Epithelial cell of esophagus (primary cell): ENCODE data around the gene CHPF2.
A peak's percentile ranks its signal among the peaks of the same experiment; 100 is the strongest.

Source experiments
- DNase-seq: peaks from one replicate; pipeline ENCODE4 v3.0.0; 2010; ENCODE audit warnings: low read depth
- H3K4me3 ChIP-seq: 2 replicates; pipeline ENCODE4 v1.5.1; 2011; ENCODE audit warnings: mild to moderate bottlenecking, low read length, control low read depth
- TF ChIP-seq, protein P1 (sequence below): IDR thresholded peaks from 2 replicates; pipeline ENCODE4 v1.5.1; 2011; ENCODE audit warnings: low read depth, mild to moderate bottlenecking, low read length, control low read depth, inconsistent platforms; ENCODE audit not compliant: insufficient read depth; ENCODE audit errors: missing control alignments

Gene CHPF2

DNA sequence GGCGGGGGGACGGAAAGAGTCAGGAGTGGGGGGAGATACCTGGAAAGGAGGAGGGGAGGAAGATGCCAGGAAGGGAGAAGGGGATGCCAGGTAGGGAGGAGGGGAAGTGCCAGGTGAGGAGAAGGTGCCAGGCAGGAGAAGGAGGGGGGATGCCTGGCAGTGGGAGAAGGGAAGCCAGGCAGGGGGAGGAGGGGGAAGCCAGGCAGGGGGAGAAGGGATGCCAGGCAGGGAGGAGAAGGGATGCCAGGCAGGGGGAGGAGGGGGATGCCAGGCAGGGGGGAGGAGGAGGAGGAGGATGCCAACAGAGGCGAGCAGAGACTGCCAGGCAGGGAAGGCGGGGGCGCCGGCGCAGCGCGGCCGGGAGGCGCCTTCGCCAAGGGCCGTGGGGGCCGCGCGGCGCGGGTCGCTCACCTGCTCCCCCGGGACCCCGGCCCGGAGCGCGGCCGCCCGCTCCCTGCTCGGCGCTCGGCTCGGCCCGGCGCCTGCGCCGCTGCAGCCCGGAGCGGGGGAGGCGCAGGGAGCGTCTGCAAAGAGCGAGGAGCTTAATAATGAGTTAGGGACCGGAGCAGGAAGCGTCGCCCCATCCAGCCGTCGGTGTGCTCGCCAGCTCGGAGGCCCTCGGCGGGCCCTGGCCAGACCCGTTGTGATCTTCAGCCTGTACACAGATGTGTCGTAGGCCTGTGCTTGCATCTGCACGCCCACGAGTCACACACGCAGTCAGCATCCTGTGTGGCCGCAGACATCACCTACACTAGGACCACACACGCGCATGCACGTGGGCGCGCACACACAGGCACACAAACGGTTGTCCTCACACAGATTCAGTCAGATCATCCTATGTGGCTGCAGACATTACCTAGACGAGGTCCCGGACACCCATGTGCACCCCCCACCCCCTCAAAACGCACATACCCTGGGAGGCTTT lies 44.6 kb downstream of the CHPF2 start:
- H3K4me3 ChIP-seq, result peak overlapping the region; percentile 34
- TF ChIP-seq, protein P1, sequence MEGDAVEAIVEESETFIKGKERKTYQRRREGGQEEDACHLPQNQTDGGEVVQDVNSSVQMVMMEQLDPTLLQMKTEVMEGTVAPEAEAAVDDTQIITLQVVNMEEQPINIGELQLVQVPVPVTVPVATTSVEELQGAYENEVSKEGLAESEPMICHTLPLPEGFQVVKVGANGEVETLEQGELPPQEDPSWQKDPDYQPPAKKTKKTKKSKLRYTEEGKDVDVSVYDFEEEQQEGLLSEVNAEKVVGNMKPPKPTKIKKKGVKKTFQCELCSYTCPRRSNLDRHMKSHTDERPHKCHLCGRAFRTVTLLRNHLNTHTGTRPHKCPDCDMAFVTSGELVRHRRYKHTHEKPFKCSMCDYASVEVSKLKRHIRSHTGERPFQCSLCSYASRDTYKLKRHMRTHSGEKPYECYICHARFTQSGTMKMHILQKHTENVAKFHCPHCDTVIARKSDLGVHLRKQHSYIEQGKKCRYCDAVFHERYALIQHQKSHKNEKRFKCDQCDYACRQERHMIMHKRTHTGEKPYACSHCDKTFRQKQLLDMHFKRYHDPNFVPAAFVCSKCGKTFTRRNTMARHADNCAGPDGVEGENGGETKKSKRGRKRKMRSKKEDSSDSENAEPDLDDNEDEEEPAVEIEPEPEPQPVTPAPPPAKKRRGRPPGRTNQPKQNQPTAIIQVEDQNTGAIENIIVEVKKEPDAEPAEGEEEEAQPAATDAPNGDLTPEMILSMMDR, result no peak
- DNase-seq, result peak; percentile 68

DNA sequence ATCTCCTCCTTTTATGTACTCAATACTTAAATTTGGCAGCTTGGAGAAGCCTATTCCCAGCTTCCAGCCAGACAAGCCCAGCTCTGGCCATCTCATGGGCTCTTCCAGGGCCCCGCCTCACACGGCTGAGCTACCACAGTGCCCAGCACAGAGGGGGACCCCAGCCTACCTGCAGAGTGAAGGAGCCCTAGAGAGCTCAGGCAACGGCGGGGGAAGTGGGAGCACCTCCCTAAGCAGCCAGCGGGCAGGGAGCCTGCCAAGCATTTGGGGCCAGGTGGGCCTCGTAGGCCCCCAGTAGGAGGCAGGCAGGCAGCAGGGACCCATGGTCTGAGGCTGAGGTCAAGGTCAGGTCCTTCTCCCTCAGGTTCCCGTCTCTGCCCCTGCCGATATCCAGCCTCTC lies 45.3 kb downstream of the CHPF2 start:
- DNase-seq, result no peak
- no peak overlapping the region for H3K4me3 ChIP-seq
- TF ChIP-seq, protein P1, result no peak

DNA sequence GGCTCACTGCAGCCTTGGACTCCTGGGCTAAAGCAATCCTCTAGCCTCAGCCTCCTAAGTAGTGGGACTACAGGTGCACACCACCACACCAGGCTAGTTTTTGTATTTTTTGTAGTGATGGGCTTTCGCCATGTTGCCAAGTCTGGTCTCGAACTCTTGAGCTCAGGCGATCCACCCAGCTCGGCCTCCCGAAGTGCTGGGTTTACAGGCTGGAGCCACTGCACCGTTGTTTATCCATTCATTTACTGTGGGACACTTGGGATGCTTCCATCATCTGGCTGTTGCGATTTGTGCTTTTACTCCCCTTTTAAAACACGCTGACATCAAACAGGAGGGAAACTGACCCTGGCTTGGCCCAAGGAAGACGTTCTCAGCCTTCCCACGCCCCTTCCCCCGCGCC lies 46.7 kb downstream of the CHPF2 start:
- no peak overlapping the region for H3K4me3 ChIP-seq
- TF ChIP-seq, protein P1, result no peak
- DNase-seq, result no peak

DNA sequence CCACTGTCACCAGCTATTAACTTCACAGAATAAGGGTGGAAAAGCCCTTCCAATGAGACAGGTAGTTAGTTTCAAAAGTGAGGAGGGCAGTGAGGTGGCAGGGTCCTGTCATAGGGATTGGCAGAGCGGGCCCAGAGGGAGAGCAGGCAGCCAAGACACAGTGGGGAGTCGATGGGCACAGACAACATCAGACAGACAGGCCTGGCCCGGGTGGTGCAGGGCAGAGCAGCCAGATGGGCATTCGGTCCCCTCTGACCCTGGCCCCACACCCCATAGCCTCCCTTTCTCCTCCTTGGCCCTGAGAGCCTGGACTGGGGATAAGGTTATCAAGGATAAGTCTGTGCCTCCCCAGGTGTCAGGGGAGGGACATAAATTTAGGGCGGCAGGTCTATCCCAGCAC lies 47.6 kb downstream of the CHPF2 start:
- no peak overlapping the region for H3K4me3 ChIP-seq
- TF ChIP-seq, protein P1, result no peak
- no peak for DNase-seq

DNA sequence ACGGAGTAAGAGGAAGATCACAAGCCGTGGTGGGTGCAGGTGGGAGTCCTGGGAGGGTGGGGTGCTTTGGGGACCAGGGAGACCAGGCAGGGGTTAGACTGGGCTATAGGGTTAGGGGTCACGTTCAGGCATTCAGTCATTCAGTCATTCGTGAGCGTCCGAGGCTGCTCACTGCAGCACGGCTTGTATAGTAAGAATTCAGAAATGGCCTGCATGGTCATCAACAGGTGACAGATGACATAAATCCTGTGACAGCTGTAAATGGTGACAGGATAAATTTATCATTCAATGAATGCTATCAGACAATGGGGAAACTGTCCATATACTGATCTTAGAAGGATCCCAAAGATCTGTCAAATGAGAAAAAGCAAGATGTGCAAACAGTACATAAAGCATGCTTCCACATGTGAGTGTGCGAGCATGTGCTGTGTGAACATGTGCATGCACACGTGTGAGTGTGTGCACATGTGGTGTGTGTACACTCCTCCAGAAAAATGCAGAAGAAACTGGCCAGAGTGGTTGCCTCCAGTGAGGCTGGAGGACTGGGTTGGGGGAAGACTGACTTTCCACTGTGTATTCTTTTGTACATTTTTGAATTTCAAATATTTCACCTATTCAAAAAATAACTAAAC lies 48.2 kb downstream of the CHPF2 start:
- H3K4me3 ChIP-seq, result no peak overlapping the region
- DNase-seq, result no peak
- TF ChIP-seq, protein P1, result no peak

DNA sequence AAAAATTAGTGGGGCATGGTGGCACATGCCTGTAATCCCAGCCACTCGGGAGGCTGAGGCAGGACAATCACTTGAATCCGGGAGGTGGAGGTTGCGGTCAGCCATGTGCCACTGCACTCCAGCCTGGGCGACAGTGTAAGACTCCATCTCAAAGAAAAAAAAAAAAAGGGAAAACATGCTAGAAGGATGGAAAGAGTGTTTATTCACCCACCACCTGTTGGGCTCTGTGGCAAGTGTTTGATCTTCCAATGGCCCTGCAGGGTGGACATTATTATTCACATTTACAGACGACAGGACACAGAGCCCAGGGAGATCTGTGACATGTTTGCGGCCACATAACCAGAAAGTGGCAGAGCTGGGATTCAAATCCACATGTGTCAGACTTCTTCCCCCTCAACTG lies 49.4 kb downstream of the CHPF2 start:
- TF ChIP-seq, protein P1, result no peak
- DNase-seq, result no peak
- no peak overlapping the region for H3K4me3 ChIP-seq
